H1 (cell line): ENCODE results near the gene NDUFAF8.

Source experiments
- CHD1 ChIP-seq: IDR thresholded peaks from 2 replicates; pipeline ENCODE4 v1.6.1; 2012; ENCODE audit warnings: low read depth, low read length, improper control_type of control experiment
- CTCF ChIP-seq, 3 experiments: IDR thresholded peaks; 1 replicate in 2 of 3; 2 replicates in 1 of 3; pipeline versions ENCODE4 v1.5.1 to v1.6.1; 2011; ENCODE audit warnings: low read length in 3 of 3, mild to moderate bottlenecking in 3 of 3, inconsistent platforms in 2 of 3, low read depth in 1 of 3, moderate library complexity in 1 of 3; ENCODE audit not compliant: insufficient read depth in 1 of 3; ENCODE audit errors: control extremely low read depth in 1 of 3
- EP300 ChIP-seq, 2 experiments: IDR thresholded peaks; 1 replicate in 1 of 2; 2 replicates in 1 of 2; pipeline ENCODE4 v1.6.1; 2011 to 2012; ENCODE audit warnings: low read depth in 2 of 2, low read length in 2 of 2, mild to moderate bottlenecking in 2 of 2, borderline replicate concordance in 1 of 2, inconsistent platforms in 1 of 2, moderate library complexity in 1 of 2
- EZH2 ChIP-seq: fragments of 200-600 bp; sonication (generic); IDR thresholded peaks from 2 replicates; pipeline ENCODE4 v1.7.1; 2012; ENCODE audit warnings: low read depth, mild to moderate bottlenecking, moderate library complexity, low read length, inconsistent platforms; ENCODE audit not compliant: severe bottlenecking
- KDM1A ChIP-seq: fragments of 200-600, 300-600 bp; sonication (generic); IDR thresholded peaks from 2 replicates; pipeline ENCODE4 v1.7.1; 2016; ENCODE audit warnings: mild to moderate bottlenecking, low read length, borderline replicate concordance
- MAX ChIP-seq: IDR thresholded peaks from 2 replicates; pipeline ENCODE4 v1.6.1; 2012; ENCODE audit warnings: inconsistent platforms
- POLR2A ChIP-seq, 2 experiments: IDR thresholded peaks; 1 replicate in 1 of 2; 2 replicates in 1 of 2; pipeline ENCODE4 v1.6.1; 2011; ENCODE audit warnings: low read depth in 2 of 2, low read length in 2 of 2, mild to moderate bottlenecking in 2 of 2; ENCODE audit errors: control extremely low read depth in 1 of 2

- TF ChIP-seq POLR2A (IDR thresholded peaks at IDR 0.05; ENCODE audit: control extremely low read depth in 1 of 2, low read depth in 2 of 2, low read length in 2 of 2) (no peak), KDM1A (no peak), CHD1 (no peak), EP300 (IDR thresholded peaks at IDR 0.05; ENCODE audit: borderline replicate concordance in 1 of 2, low read depth in 2 of 2, low read length in 2 of 2) (no peak), MAX (no peak), CTCF (IDR thresholded peaks at IDR 0.05; ENCODE audit: control extremely low read depth in 1 of 3, insufficient read depth in 1 of 3, low read depth in 1 of 3, low read length in 3 of 3) (no peak), EZH2 (no peak)
Measured at GRCh38 chr17:81193470-81194224, 45.5 kb upstream of the NDUFAF8 start.
